Stimulated activated CD4-positive, alpha-beta T cell treated with anti-CD3 and anti-CD28 coated beads, Interleukin-4, amount 100 ng/mL, for 1 hour (primary cell): Measurements from ENCODE around the gene EPOP.

Source experiments
- DNase-seq: peaks from one replicate; pipeline ENCODE4 v3.0.0-alpha.2; 2020

EPOP gene

GRCh38 chr17:38705803-38706504 is 31.2 kb upstream of the EPOP start:
- DNase-seq = peak; percentile 60

- no peak for DNase-seq
These were observed 30.7 kb upstream of the EPOP start for GRCh38 chr17:38705523-38705802.

GRCh38 chr17:38704606-38705522 is 30.1 kb upstream of the EPOP start, which contains the start of gene MLLT6:
MLLT6 (plus strand) TSS chr17:38705273; CDS start chr17:38705633, 360 bp downstream.
- peak; percentile 82 for DNase-seq

GRCh38 chr17:38703742-38704605 is 29.2 kb upstream of the EPOP start:
- DNase-seq = peak; percentile 89

- peak; percentile 37 for DNase-seq
These were observed 28.4 kb upstream of the EPOP start for GRCh38 chr17:38702916-38703741.

GRCh38 chr17:38702166-38702915 is 27.6 kb upstream of the EPOP start:
- peak; percentile 79 for DNase-seq

- peak; percentile 82 for DNase-seq
These were observed 26.9 kb upstream of the EPOP start for GRCh38 chr17:38701504-38702165.

- no peak for DNase-seq
These were observed 24.0 kb upstream of the EPOP start for GRCh38 chr17:38698760-38699159.

- DNase-seq = no peak
These were observed 22.5 kb upstream of the EPOP start for GRCh38 chr17:38697061-38697820.

- no peak for DNase-seq
These were observed 19.1 kb upstream of the EPOP start for GRCh38 chr17:38693700-38694329.

- DNase-seq = no peak
These were observed 16.4 kb upstream of the EPOP start for GRCh38 chr17:38691154-38691553.

GRCh38 chr17:38690386-38690785 is 15.6 kb upstream of the EPOP start:
- no peak for DNase-seq

GRCh38 chr17:38687286-38687685 is 12.5 kb upstream of the EPOP start:
- no peak for DNase-seq

GRCh38 chr17:38685491-38685890 is 10.7 kb upstream of the EPOP start:
- DNase-seq = no peak

- DNase-seq = no peak
These were observed 6.3 kb upstream of the EPOP start for GRCh38 chr17:38681096-38681495.

GRCh38 chr17:38677819-38678218 is 3.1 kb upstream of the EPOP start:
- no peak for DNase-seq

- DNase-seq = peak; percentile 83
These were observed 2.1 kb upstream of the EPOP start for GRCh38 chr17:38676706-38677504.

GRCh38 chr17:38674014-38674748 is 576 bp downstream of the EPOP start:
- peak; percentile 51 for DNase-seq
